ENCODE measurements around the gene XXYLT1. TPM values are rescaled to one million over a fixed set of nuclear protein-coding genes. Genes with fewer than 3 reads are reported as not detected.

Gene XXYLT1
- total RNA-seq, 1 donor from 2014 or later = 16.4 TPM

DNA sequence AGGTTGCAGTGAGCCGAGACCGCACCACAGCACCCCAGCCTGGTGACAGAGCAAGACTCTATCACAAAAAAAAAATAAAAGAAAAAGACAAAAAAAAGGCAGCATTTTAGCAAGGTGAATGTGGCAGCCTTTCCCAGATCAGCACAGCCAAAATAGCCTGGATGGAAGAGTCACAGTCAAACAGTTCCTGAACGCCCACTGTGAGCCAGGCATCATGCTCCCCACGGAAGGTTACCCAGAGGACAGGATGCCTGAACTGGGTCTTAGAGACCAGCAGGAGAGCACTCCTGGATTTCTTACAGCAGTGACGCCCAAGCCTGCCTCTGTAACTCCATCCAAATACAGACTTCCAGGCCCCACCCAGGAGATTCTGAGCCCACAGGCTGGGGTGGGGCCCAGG lies 4.5 kb downstream of the XXYLT1 start:
- DNase-seq (ENCODE audit: low spot score) = no peak
- H3F3A ChIP-seq (ENCODE audit: low read depth) = peaks cover 7% of the 10 kb centered on the region
- H3K27me3 Mint-ChIP-seq (ENCODE audit: insufficient read depth, low read depth) = peaks cover 8% of the 10 kb centered on the region
- peaks cover 14% of the 10 kb centered on the region for H3K36me3 Mint-ChIP-seq
- H3K4me3 ChIP-seq = no peak overlapping the region
- TF ChIP-seq EZH2 (IDR thresholded peaks at IDR 0.05) = no peak
- TF ChIP-seq EZH2phosphoT487 (IDR thresholded peaks at IDR 0.05) = no peak
- TF ChIP-seq, protein P1, sequence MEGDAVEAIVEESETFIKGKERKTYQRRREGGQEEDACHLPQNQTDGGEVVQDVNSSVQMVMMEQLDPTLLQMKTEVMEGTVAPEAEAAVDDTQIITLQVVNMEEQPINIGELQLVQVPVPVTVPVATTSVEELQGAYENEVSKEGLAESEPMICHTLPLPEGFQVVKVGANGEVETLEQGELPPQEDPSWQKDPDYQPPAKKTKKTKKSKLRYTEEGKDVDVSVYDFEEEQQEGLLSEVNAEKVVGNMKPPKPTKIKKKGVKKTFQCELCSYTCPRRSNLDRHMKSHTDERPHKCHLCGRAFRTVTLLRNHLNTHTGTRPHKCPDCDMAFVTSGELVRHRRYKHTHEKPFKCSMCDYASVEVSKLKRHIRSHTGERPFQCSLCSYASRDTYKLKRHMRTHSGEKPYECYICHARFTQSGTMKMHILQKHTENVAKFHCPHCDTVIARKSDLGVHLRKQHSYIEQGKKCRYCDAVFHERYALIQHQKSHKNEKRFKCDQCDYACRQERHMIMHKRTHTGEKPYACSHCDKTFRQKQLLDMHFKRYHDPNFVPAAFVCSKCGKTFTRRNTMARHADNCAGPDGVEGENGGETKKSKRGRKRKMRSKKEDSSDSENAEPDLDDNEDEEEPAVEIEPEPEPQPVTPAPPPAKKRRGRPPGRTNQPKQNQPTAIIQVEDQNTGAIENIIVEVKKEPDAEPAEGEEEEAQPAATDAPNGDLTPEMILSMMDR (IDR thresholded peaks at IDR 0.05) = no peak
- no peak overlapping the region for H3K4me2 ChIP-seq
- H3K27ac Mint-ChIP-seq = no peak overlapping the region
- H3K9me3 Mint-ChIP-seq = no peaks in the 10 kb centered on the region
- H3K4me1 Mint-ChIP-seq = peaks cover 25% of the 10 kb centered on the region
- no peak overlapping the region for H3K4me3 Mint-ChIP-seq
- H2AFZ ChIP-seq (replicated peaks) = no peak overlapping the region
- peaks cover 79% of the 10 kb centered on the region for H4K20me1 ChIP-seq (ENCODE audit: low read depth)
- H3K9ac ChIP-seq = no peak overlapping the region
- no peaks in the 10 kb centered on the region for H3K36me3 ChIP-seq
- H3K9me3 ChIP-seq (ENCODE audit: low read depth) = no peaks in the 10 kb centered on the region
- peaks cover 6% of the 10 kb centered on the region for H3K4me1 ChIP-seq
- H3K79me2 ChIP-seq (ENCODE audit: low read depth) = peaks cover 85% of the 10 kb centered on the region
- H3K27me3 ChIP-seq = no peaks in the 10 kb centered on the region
- no peak overlapping the region for H3K27ac ChIP-seq

DNA sequence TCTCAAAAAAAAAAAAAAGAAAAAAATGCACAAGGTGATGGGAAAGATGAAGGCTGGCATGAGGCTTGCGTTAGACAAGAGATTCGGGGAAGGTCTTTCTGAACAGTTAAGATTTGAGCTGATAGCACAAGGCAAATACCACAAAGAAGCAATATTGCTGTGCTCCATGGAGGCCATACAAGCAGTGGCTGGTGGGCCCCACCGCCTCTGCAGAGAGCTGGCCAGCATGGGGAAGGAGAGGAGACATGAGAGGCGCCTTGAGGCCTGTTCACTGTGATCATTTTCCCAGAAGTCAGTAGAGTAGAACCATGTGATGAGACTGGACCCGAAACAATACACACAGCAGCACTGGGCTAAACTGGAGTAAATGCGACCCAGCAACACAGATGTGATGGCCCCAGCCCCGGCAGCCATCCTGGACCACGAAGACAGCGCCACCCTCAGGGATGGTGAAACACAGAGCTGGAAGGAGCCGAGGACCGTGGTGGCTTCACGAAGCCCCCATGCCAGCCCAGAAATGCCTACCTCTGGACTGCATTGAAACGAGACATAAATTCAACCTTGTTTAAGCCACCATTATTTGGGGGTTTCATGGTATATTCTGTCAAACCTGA lies 5.5 kb downstream of the XXYLT1 start:
- H4K20me1 ChIP-seq (ENCODE audit: low read depth) = peaks cover 87% of the 10 kb centered on the region
- H3K27me3 Mint-ChIP-seq (ENCODE audit: insufficient read depth, low read depth) = peaks cover 10% of the 10 kb centered on the region
- peaks cover 16% of the 10 kb centered on the region for H3F3A ChIP-seq (ENCODE audit: low read depth)
- H3K27me3 ChIP-seq = no peaks in the 10 kb centered on the region
- TF ChIP-seq EZH2phosphoT487 (IDR thresholded peaks at IDR 0.05) = no peak
- TF ChIP-seq, protein P1 (IDR thresholded peaks at IDR 0.05) = peak; percentile 5
- no peak for TF ChIP-seq EZH2 (IDR thresholded peaks at IDR 0.05)
- H3K36me3 ChIP-seq = no peaks in the 10 kb centered on the region
- no peak overlapping the region for H3K4me2 ChIP-seq
- H2AFZ ChIP-seq (replicated peaks) = no peak overlapping the region
- H3K9ac ChIP-seq = no peak overlapping the region
- peaks cover 14% of the 10 kb centered on the region for H3K36me3 Mint-ChIP-seq
- H3K4me1 ChIP-seq = peaks cover 6% of the 10 kb centered on the region
- peaks cover 87% of the 10 kb centered on the region for H3K79me2 ChIP-seq (ENCODE audit: low read depth)
- no peaks in the 10 kb centered on the region for H3K9me3 Mint-ChIP-seq
- no peak for DNase-seq (ENCODE audit: low spot score)
- no peaks in the 10 kb centered on the region for H3K9me3 ChIP-seq (ENCODE audit: low read depth)
- H3K4me3 Mint-ChIP-seq = no peak overlapping the region
- peak overlapping the region; percentile 53 for H3K27ac Mint-ChIP-seq
- H3K4me1 Mint-ChIP-seq = peaks cover 25% of the 10 kb centered on the region
- no peak overlapping the region for H3K4me3 ChIP-seq
- H3K27ac ChIP-seq = no peak overlapping the region

DNA sequence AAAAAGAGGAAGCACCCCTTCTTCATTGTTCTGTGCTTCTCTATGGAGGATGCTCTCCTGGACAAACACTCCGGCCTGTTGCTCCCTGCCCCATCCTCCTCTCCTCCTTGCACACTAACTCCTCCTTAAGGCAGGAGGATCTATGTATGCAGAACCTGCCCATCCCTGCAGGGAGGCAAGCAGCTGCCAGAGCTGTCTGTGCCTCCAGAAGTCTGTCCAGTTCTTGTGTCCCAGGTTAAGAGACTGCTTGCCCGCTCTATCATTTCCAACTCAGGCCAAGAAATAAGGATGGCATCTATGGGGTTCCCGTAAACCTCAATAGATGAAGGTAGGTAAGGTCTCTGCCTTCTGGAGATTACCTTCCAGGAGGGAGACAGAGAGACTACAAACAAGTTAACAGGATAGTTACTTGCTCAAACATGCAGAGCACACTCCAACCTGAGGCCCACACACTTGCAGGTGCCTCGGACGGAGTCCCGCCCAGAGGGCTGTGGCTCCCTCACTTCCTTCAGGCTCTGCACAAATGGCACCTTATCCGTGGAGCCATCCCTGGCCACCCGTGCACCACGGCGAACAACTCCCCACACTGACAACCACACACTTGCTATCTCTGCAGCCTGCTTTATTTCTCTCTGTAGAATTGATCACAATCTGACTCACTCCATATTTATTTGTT lies 6.9 kb downstream of the XXYLT1 start:
- peaks cover 84% of the 10 kb centered on the region for H4K20me1 ChIP-seq (ENCODE audit: low read depth)
- Mint-ChIP-seq H3K4me3 (no peak overlapping the region), H3K27me3 (ENCODE audit: insufficient read depth, low read depth) (peaks cover 8% of the 10 kb centered on the region), H3K9me3 (no peaks in the 10 kb centered on the region), H3K27ac (no peak overlapping the region), H3K4me1 (peaks cover 16% of the 10 kb centered on the region), H3K36me3 (peaks cover 14% of the 10 kb centered on the region)
- no peaks in the 10 kb centered on the region for H3K36me3 ChIP-seq
- H3K4me1 ChIP-seq = peaks cover 7% of the 10 kb centered on the region
- no peak overlapping the region for H2AFZ ChIP-seq (replicated peaks)
- H3K27ac ChIP-seq = no peak overlapping the region
- no peak overlapping the region for H3K4me2 ChIP-seq
- no peaks in the 10 kb centered on the region for H3K27me3 ChIP-seq
- DNase-seq (ENCODE audit: low spot score) = no peak
- H3K79me2 ChIP-seq (ENCODE audit: low read depth) = peaks cover 80% of the 10 kb centered on the region
- H3F3A ChIP-seq (ENCODE audit: low read depth) = peaks cover 26% of the 10 kb centered on the region
- H3K4me3 ChIP-seq = no peak overlapping the region
- no peaks in the 10 kb centered on the region for H3K9me3 ChIP-seq (ENCODE audit: low read depth)
- TF ChIP-seq EZH2 (IDR thresholded peaks at IDR 0.05) = no peak
- TF ChIP-seq, protein P1 (IDR thresholded peaks at IDR 0.05) = no peak
- no peak for TF ChIP-seq EZH2phosphoT487 (IDR thresholded peaks at IDR 0.05)
- H3K9ac ChIP-seq = no peak overlapping the region
